Ishikawa (cell line): Measurements from ENCODE around the gene ESYT1.

Source experiments
- CREB1 ChIP-seq: IDR thresholded peaks from 2 replicates; pipeline ENCODE4 v1.6.1; 2012; ENCODE audit warnings: low read depth
- EP300 ChIP-seq: IDR thresholded peaks from 2 replicates; pipeline ENCODE4 v1.6.1; 2012; ENCODE audit warnings: borderline replicate concordance
- FOXM1 ChIP-seq: IDR thresholded peaks from 2 replicates; pipeline ENCODE4 v1.6.1; 2012; ENCODE audit warnings: low read depth, borderline replicate concordance
- NFIC ChIP-seq: IDR thresholded peaks from 2 replicates; pipeline ENCODE4 v1.6.1; 2012
- TAF1 ChIP-seq: IDR thresholded peaks from 2 replicates; pipeline ENCODE4 v1.6.1; 2012; ENCODE audit warnings: low read depth, mild to moderate bottlenecking
- TEAD4 ChIP-seq: IDR thresholded peaks from 2 replicates; pipeline ENCODE4 v1.6.1; 2012
- USF1 ChIP-seq: IDR thresholded peaks from 2 replicates; pipeline ENCODE4 v1.6.1; 2012

GRCh38 chr12:56193025-56193578 lies 65.0 kb downstream of the ESYT1 start:
- TF ChIP-seq TAF1 (no peak), CREB1 (no peak), EP300 (no peak), FOXM1 (no peak), TEAD4 (no peak; the same call in 1 of the 2 replicates), NFIC (no peak), USF1 (no peak)
